CD4-positive, alpha-beta T cell treated with Interleukin-6 at 100 ng/mL for 8 hours (primary cell): Measurements from ENCODE around the gene LAMA5.

ENCODE experiments used
- DNase-seq: peaks from one replicate; pipeline ENCODE4 v3.0.0-alpha.2; 2020; ENCODE audit warnings: mixed read lengths, low spot score

LAMA5 gene

DNA sequence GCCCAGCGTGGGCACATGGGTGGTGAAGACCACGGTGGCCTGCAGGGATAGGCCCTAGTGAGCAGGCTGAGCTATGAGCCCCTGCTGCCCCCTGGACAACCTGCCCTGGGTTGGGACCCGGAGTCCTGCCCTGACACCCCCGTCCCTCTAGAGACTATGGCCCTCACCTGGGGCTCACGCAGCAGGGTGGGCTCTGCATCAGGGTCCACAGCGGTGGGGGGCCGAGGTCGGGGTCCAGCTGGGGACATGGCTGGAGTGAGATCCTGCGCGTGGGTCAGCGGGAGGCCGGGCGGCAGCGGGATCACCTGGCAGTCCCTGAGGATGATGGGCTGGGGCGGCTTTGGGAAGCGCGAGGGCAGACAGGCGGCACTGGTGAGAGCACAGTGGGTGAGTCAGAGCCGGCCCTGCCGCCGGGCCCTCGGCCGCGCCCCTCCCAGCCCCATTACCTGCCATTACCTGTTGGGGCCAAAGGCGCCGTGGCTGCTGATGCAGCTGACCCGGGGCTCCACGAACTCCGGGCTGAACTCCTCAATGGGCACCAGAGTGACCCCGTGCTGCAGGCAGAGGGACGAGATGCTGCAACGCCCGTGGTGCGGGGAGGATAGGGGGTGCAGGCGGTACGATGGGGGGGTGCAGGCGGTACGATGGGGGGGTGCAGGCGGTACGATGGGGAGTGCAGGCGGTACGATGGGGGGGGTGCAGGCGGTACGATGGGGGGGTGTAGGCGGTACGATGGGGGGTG lies 36.4 kb downstream of the LAMA5 start:
- DNase-seq = no peak

DNA sequence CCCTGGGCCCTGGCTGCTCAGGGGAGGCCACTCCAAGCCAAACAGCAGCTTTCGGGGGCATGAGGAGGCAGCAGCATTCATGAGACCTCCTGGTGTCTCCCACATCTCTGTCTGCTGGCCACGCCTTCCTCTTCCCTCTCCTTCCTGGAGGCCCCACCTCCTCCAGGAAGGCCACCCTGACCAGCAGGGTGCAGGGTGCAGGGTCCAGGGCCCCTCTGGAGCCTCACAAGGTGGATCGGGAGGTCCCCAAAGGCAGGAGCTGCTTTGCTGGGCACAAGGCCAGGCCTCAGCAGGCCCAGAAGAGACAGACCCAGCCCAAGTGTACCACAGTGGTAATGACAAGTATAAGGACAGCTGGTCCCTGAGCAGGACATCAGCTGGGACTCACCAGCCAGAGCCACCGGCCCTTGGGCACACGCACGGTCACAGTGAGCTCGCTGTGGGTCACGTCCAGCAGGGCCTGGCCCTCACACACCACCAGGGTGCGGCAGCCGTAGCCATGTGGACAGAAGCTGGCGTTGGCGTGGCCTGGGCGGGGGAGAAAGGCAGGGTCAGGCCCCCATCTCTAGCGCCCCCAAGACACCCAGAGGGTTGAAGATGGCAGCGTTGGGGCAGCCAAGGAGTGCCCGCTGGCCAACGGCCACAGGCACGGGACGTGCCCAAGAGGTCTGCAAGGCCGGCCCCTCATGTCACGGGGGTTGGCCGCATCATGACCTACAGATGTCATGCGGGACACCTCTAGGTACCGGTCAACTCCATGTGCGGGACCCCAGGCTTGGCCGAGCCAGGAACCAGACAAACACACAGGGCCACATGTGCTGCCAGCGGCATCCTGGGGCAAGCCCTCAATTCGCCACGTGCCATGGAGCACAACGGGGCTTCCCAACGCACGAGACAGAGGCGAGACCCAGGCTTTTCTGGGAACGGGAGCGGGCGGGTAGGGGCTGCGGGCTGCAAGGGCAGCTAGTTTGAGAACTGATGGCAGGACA lies 37.4 kb downstream of the LAMA5 start:
- DNase-seq = no peak

DNA sequence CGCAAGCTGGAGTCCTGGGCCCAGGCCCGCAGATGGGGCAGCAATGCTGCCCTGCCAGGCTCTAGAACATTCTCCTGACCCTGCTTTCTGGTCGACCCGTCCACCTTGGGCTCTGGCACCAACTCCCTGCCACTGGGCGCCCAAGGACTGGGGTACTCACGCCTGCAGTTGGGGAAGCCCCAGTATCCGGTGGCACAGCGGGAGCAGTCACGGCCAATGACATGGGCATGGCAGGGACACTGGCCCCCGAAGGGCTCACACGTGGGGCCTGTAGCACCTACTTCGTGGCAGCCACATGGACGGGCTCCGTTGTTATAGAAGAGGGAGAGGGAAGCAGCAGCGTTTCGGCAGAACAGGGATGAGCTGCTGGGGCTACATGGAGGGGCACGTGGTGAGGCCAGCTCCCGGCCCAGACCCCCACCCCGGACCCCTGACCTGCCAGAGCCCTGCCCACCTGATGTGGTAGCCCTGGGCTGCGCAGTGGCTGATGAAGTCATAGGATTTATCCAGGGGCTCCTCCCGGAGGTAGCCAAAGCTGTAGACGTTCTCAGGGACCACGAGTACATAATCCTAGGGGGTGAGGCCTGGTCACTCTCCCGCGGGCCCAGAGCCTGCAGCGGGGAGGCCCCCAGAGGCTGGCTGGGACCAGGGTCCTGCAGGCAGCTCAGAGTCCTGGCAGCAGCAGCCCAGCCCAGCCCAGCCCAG lies 38.3 kb downstream of the LAMA5 start:
- no peak for DNase-seq

DNA sequence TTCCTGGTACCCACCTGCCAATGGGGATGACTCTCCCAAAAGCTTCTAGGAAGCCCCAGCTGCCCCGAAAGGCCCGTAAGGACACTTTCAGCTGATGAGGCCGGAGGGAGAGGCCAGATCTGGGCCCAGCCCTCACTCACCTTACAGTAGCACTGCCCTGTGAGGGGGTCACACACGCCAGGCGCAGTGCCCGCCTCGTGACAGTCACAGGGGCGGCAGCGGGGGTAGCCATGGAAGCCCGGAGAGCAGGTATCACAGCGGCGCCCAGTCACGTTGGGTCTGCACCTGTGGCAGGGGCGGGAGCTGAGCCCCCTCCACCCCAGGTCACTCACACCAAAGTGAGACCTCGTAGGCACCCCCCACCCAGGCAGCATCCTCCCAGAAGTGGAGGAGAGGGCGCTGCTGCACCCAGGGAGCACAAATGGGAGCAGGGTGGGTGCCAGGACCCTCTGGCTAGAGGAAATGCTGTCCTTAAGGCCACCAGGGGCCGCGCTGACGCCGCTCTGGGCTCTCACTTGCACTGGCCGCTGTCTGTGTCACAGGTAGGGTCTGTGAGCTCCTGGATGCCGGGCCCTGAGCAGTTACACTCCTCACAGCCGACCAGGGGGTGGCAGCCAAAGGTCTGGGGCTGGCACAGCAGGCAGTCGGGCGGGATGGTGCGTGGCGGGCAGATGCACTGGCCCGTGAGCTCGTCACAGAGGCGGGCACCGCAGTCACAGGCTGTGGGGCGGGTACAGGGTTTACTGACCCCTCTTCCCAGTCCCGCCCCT lies 39.2 kb downstream of the LAMA5 start:
- DNase-seq = no peak

DNA sequence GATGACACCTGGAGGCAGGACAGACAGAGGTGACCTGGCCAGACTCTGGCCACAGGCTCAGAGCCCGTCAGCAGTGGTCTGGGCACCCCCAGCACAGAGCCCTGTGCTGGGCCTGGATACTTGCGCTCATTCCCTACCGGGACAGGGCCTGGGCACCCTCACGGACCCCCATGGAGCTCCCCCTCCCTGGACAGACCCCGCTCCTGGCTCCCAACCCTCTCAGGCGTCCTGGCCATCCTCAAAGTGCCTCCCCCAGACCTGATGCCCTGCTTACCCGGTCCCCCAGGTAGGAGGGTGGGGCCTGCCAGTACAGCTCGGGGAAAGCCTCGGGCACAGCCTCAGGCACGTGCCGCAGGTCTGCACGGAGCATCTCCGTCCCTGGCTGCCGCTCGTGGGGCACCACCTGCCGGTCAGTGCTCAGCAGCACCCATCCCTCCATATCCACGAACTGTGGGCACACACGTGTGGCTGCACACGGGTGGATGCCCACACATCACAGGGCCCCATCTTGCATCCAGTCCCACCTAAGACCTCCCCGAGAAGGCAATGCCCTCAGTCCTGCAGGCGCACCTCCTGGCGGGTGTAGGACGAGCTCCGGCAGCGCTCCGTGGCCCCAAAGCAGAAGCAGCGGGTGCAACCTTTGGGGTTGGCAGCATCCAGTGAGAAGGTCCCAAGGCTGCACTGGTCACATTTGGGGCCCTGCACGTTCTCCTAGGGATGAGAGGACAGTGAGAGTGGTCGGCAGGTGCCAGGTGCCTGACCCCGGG lies 40.0 kb downstream of the LAMA5 start:
- DNase-seq = no peak

DNA sequence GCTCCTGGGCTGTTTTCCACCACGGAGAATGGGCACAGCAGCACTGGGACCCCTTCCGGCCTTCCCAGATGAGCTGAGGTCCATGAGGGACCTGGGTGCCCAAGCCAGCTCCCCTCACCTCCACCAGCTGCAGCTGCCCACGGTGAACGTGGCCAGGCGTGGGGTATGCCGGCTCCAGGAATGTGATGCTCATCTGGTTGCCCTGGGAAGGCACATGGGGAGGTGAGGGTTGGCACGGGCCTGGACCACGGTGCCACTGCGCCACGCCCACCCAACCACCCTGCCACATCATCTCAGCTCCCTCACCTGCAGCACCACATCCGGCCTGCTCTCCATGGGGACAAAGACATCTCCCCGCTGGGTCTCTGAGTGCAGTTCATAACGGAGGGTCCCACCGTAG lies 40.6 kb downstream of the LAMA5 start:
- DNase-seq = no peak

DNA sequence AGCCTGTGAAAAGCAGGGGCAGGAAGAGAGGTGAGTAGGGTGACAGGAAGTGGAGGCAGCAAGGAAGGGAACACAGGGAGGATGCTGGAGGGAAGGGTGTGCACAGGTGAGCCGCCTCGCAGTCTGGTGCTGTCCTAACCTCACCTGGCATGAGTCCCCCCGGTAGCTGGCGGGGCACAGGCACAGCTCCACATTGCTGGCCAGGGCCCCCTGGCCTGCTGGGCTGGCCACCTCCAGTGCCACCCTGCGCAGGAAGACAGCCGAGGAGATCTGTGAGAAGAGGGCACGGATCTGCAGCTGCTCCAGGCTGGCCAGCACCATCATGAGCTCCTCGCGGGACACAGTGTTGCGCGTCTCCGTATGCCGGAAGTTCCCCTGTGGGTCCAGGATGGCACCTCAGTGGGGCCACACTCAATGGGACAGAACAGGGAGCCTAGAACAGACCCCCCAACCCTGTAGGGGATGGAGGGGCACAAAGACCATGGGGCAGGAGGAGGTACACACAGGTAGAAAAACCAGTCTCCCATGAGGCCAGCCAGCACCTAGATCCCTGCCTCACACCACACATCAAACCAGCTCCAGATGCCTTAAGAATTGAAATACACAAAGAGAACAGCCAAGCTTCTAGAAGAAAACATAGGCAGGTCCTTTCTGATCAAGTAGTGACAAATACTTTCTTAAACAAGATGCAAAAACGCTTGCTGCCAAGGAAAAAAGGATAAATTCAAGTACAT lies 41.8 kb downstream of the LAMA5 start:
- no peak for DNase-seq

DNA sequence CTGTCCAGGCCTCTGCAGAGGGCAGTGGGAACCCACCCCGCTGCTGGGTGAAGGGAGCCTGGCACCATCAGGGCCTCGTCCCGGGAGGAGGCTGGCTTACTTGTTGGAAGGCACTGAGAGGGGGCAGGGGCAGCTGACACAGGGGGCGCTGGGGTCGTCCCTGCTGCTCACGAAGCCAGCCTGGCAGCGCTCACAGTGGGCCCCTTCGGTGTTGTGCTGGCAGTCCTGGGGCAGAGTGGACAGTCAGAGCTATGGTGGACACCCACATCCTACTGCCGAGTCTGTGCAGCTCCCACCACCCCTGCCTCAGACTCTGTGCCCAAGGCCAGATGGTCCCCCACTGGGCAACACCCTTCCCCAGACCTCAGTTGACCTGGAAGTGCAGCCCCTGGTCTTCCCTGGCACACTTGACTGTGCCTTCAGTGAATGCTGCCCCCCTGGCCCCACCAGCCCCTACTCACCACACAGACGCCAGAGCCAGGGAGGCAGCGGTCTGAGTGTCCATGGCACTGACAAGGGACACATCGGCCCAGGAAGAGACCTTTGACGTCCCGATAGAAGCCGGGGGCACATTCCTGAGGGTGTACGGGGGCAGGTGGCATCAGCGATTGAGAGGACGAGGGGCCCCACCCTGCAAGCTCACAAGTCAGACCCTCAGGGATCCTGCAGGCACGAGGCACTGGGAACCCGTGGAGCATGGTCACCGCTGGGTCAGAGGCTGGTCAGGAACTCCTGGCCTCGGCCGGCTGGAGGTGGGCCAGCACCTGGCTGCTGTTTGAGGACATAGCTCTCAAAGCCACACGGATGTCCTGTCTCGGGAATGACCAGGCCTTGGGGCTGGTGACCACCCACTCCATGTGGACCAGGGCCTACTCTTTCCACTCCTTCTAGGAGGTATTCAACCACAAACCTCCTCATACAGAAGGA lies 42.9 kb downstream of the LAMA5 start:
- DNase-seq = no peak

DNA sequence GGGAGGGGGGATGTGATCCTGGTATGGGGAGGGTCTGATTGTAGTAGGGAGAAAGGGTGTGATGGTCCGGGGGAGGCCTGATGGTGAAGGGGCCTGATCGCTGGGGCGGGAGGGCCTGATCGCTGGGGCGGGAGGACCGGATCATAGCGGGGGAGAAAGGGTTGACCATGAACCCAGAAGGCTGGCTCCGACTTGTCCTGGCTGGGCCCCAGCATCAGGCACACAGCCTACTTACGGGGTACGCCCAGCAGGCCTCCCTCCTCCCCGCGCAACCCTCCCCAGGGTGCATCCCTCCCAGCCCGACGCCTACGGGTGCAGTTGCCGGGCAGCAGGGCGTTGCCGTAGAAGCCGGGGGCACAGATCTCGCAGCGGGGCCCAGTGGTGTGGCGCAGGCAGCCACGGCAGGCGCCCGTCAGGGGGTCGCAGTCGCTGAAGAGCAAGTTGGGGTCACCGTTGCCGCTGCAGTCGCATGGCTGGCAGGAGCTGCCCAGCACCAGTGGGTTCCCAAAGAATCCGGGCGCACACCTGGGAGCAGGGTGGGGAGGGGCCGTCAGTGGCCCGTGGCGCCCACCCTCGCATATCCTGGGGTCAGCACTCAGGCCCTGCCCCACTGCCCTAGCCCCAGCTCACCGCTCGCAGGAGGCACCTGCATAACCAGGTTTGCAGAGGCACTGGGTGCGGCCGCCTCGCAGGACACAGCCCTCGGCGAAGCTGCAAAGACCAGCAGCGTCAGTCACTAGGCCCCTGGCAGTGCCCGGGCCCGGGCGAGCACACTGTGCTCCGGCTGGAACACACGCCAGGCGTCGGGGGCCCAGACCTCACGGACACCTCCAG lies 43.7 kb downstream of the LAMA5 start:
- DNase-seq = no peak

DNA sequence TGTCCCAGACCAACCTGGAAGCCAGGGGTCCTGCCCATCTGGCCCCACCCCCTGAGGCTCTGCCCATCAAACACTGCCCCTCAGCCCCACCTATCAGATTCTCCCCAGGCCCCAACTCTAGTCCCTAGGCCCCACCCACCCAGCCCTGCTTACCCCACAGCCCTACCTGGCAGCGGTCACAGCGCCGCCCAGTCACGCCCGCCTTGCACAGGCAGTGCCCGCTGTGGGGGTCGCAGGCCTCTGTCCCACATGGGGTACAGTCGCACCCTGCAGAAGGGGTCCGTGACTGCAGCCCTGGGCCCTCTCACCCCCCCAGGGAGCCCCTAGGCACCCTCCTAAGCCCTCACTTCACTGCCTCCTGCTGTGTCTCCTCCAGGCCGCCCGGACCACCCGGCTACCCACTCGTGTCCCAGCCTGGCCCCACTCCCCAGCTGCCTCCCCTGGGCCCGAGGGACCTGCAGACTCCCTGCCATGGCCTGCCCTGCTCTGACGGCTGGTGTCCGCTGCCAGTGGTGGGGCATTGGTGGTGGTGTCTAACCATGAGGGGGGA lies 44.5 kb downstream of the LAMA5 start:
- no peak for DNase-seq

DNA sequence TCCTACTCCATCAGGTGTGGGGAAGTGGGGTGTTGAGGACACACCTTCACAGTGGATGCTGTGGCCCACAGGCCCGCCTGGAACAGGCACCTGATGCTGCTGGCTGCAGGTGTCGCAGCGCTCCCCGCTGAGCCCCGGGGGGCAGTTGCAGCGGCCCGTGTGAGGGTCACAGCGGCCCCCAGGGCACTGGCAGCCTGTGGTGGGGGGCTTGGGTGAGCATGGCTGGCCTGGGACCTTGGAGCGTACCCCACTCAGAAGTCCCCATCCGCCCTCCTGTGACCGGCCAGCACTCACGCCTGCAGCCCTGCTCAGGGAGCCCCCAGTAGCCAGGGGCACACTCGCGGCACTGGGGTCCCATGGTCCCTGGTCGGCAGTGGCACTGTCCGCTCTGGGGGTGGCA lies 45.1 kb downstream of the LAMA5 start:
- DNase-seq = no peak

DNA sequence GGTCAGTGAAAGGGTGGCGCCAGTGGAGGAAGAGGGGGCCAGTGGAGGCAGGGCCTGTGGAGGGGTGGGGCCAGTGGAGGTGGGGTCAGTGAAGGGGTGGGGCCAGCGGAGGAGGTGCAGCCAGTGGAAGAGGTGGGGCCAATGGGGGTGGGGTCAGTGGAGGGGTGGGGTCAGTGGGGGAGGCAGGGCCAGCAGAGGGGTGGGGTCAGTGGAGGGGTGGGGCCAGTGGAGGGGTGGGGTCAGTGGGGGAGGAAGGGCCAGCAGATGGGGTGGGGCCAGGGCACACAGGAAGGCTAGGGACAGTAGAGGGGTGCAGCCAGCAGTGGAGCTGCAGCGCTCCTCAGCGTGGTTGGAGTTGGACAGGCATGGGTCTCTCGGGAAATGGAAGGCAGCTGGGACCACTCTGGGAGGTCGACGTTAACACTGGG lies 45.6 kb downstream of the LAMA5 start:
- no peak for DNase-seq

DNA sequence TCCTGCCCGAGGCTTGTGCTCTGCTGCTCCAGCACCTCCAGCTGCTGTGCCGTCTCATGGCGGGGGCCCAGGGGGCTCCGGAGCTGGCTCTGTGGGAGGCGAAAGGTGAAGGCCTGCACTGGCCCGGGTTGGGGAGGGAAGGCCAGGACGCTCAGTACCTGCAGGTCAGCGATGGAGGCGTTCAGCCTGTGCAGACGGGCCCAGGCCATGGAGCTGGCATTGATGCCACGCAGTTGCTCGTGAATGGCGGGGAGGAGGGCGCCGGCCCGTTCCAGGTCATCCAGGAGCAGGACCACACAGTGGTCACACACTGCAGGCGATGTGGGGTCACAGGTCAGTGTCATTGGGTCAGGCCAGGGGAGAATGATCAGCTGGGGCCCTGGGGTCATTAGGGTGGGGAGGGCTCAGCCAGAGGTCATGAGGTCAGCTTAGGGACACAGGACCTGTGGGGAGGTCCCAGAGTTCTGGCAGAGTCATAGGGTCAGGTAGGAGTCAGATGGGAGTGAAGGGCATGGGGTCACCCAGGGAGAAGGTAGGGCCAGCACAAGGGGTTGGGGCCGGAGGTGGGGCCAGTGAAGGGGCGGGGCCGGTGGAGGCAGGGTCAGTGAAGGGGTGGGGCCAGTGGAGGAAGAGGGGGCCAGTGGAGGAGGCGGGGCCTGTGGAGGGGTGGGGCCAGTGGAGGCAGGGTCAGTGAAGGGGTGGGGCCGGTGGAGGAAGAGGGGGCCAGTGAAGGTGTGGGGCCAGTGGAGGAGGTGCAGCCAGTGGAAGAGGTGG lies 46.3 kb downstream of the LAMA5 start:
- no peak for DNase-seq

DNA sequence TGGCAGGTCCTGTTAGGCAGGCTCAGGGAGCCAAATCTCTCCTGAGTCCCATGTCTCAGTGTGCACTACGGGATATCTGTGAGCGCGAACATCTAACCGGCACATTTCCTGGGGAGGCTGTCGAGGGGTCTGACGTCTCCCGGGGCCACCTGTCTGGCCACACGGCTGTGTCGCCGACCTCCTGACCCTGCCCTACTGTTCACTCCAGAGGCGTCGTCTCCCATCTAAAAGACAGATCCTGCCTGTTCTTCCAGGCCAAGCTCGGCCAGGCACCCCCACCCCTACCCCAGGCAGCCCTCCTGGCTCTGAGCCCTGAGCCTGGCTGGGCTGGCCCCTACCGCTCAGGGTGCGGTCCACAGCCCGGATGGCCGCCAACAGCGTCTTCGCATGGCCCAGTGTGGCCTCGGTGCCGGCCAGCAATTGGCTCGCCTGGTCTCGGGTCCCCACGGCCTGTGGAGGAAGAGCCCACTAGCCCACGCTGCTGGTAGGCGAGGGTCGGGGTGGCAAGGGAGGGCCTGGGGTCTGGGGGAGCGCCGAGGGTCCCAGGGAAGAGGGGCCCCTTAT lies 47.7 kb downstream of the LAMA5 start:
- DNase-seq = no peak

DNA sequence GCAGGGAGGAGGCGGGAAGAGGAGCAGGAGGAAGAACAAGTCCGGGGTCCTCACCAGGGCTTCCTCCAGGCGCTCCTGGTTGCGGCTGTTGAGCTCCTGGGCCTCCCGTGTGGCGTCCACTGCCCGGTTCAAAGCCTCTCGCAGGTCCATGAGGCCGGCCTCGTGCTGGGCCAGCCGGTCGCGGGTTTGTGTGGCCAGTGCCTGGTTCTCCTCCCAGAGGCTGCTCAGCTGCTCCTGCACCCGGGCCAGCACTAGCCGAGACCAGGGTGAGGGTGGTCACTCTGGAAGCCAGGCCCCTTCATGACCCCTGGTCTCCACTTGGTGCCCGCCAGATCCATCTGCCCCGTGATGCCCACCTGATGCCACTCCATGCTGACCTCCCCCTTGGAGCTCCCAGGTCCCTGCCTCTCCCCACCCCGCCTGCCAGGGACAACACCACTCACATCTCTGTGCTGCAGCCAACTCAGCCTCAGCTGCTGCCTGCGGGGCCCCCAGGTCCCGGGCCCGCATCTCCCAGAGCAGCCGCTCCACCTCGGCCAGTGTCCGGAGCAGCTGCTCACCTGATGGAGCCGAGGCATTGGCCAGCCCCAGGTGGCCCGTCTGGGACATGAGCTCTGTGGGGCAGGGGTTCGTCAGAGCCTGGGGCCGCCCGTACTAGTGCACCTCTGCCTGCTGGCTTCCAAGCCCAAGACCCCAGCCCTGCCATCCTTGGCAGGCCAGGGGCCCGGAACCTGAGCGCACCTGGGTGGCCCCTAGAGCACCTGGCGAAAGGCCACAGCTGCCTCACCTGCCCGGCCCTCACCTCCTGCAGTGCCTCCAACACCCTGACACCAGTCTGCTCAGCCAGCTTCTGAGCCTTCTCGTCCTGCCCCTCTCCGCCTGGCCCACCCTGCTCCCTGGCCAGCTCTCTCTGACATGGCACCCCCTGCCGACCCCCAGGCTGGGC lies 48.4 kb downstream of the LAMA5 start:
- no peak for DNase-seq
